ENCODE data around the gene PHLDB3. TPM values are rescaled to one million over a fixed set of nuclear protein-coding genes. Genes with fewer than 3 reads are reported as not detected.
A peak's percentile ranks its signal among the peaks of the same experiment; 100 is the strongest.

Gene PHLDB3
- total RNA-seq, 1 donor from 2014 or later: 7.8 TPM

GRCh38 chr19:43463381-43464133 is 41.0 kb downstream of the PHLDB3 start:
- peak; percentile 97 for ATAC-seq
- no peak for TF ChIP-seq CTCF (IDR thresholded peaks at IDR 0.05)
- Histone ChIP-seq H3K4me3 (peak overlapping the region; percentile 74), H3K27ac (peak overlapping the region; percentile 83), H3K36me3 (no peaks in the 10 kb centered on the region), H3K4me1 (peaks cover 14% of the 10 kb centered on the region), H3K9me3 (no peaks in the 10 kb centered on the region), H3K27me3 (ENCODE audit: low read depth) (no peaks in the 10 kb centered on the region)
- intact Hi-C loops (cut with DNase I): no loop called here
- peak; percentile 99 for DNase-seq

- peak overlapping the region; percentile 74 for H3K4me3 ChIP-seq
- peak overlapping the region; percentile 83 for H3K27ac ChIP-seq
- intact Hi-C loops (cut with DNase I): no loop called here
- H3K27me3 ChIP-seq (ENCODE audit: low read depth): no peaks in the 10 kb centered on the region
- no peak for ATAC-seq
- no peak for DNase-seq
- TF ChIP-seq CTCF (IDR thresholded peaks at IDR 0.05): no peak
- no peaks in the 10 kb centered on the region for H3K9me3 ChIP-seq
- H3K36me3 ChIP-seq: no peaks in the 10 kb centered on the region
- peaks cover 14% of the 10 kb centered on the region for H3K4me1 ChIP-seq
Measured at GRCh38 chr19:43462785-43463380, 41.7 kb downstream of the PHLDB3 start.

GRCh38 chr19:43462383-43462782 is 42.2 kb downstream of the PHLDB3 start:
- no peak overlapping the region for H3K27ac ChIP-seq
- peaks cover 14% of the 10 kb centered on the region for H3K4me1 ChIP-seq
- no peaks in the 10 kb centered on the region for H3K36me3 ChIP-seq
- intact Hi-C loops (cut with DNase I): no loop called here
- TF ChIP-seq CTCF (IDR thresholded peaks at IDR 0.05): no peak
- no peak overlapping the region for H3K4me3 ChIP-seq
- no peaks in the 10 kb centered on the region for H3K27me3 ChIP-seq (ENCODE audit: low read depth)
- no peak for ATAC-seq
- H3K9me3 ChIP-seq: no peaks in the 10 kb centered on the region
- no peak for DNase-seq

- ATAC-seq (no peak), DNase-seq (no peak)
- intact Hi-C loops (cut with DNase I): no loop called here
- H3K27ac ChIP-seq: no peak overlapping the region
- H3K27me3 ChIP-seq (ENCODE audit: low read depth): no peaks in the 10 kb centered on the region
- H3K4me3 ChIP-seq: no peak overlapping the region
- TF ChIP-seq CTCF (IDR thresholded peaks at IDR 0.05): no peak
- no peaks in the 10 kb centered on the region for H3K36me3 ChIP-seq
- no peaks in the 10 kb centered on the region for H3K9me3 ChIP-seq
- H3K4me1 ChIP-seq: peaks cover 14% of the 10 kb centered on the region
Measured at GRCh38 chr19:43461303-43461702, 43.2 kb downstream of the PHLDB3 start.

GRCh38 chr19:43460362-43461016 is 44.1 kb downstream of the PHLDB3 start:
- no peak for ATAC-seq
- no peak for DNase-seq
- no peak overlapping the region for H3K4me3 ChIP-seq
- no peaks in the 10 kb centered on the region for H3K9me3 ChIP-seq
- H3K27ac ChIP-seq: no peak overlapping the region
- no peak for TF ChIP-seq CTCF (IDR thresholded peaks at IDR 0.05)
- H3K4me1 ChIP-seq: peaks cover 14% of the 10 kb centered on the region
- H3K27me3 ChIP-seq (ENCODE audit: low read depth): no peaks in the 10 kb centered on the region
- no peaks in the 10 kb centered on the region for H3K36me3 ChIP-seq
- intact Hi-C loops (cut with DNase I): no loop called here

All from lower lobe of right lung (tissue), 2 donors.